GM18505 (cell line): ENCODE data around the gene DACT2.
"Not testable (repeated sequence)": the region's sequence is repeated elsewhere in the genome, so short reads cannot be mapped to it uniquely, and the experiment has no call there.

ENCODE experiments used
- ATAC-seq: cut with Tn5 transposase; IDR thresholded peaks from one replicate; pipeline ENCODE4 v1.9.1; 2021; ENCODE audit not compliant: unreplicated experiment
- POLR2A ChIP-seq: IDR thresholded peaks from 4 replicates; pipeline ENCODE4 v1.6.1; 2011; ENCODE audit warnings: borderline replicate concordance; ENCODE audit not compliant: insufficient read depth, insufficient read length; ENCODE audit errors: extremely low read depth

The DACT2 gene

DNA sequence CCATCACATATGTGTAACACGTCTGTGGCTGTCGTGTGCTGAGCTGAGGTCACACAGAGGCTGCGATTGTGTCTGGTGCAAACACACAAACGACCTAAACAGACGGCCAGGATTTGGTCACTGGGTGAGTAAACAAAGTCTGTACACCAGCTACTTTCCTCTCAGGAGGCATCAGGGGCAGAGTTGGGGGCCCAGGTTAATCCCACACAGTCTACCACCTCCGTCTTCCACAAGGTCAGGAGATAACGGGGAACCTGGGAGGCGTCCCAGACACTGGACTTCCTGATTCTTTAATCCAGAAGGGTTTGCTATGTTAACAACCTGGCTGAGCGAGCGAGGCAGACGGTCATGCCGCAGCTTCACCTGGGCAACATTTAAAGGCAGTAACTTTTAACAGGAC, 1.5 kb downstream of the DACT2 start:
- no peak for TF ChIP-seq POLR2A
- ATAC-seq: no peak

DNA sequence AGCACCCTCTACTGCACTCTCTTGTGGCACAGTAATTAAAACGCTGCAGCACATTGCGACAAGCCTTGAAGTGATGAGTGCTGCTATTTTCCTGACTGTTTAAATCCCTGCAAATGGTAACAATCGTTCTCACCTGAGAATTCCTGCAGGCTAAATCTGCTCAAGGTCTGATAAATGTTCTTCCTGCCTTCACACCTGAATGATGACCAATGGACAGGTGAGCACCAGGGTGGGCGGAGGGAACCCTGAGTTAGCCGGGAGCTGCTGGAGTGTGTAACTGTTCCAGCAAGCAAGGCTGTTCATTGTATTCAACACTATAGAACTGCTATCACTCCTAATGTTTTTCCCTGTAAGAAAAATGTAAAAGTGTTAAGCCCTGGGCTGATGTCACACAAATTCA, 4.0 kb downstream of the DACT2 start:
- no peak for TF ChIP-seq POLR2A
- ATAC-seq: no peak

DNA sequence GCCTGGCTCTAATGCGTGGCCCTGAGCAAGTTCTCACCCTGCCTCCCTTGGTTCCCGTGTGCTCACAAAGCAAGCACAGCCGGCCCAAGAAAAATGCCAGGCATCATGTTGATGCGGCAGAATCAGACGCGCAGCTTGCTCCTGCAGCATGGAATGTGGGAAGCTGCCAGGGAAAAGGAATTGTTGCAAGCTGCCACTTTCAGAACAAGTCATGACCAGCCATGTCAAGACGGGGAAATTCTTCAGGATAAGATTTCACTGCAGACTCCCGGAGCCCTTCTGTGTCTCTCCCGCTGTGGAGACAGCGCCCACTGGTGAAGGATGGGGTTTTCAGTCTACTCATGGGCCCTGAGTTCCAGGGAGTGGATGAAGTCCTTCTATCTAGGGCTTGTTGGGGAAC, 4.6 kb downstream of the DACT2 start:
- no peak for TF ChIP-seq POLR2A
- no peak for ATAC-seq

DNA sequence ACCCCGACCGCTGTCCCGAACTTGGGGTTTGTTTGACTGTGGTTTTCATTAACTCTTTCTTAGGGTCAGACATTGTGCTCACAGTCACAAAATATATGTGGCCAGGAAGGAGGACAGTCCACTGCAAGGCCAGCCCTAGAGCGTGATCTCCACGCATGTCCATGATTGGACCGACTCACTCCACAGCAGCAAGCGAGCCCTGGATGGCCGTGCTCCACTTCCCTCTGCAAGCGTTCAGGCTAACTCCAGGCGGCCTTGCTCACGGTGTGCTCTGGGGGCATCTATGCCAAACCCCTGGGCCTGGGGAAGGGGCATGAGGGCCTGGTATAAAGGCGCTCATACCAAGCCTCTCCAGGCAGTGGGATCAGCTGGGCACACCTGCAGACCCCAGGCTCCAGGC, 5.6 kb downstream of the DACT2 start:
- TF ChIP-seq POLR2A: no peak

DNA sequence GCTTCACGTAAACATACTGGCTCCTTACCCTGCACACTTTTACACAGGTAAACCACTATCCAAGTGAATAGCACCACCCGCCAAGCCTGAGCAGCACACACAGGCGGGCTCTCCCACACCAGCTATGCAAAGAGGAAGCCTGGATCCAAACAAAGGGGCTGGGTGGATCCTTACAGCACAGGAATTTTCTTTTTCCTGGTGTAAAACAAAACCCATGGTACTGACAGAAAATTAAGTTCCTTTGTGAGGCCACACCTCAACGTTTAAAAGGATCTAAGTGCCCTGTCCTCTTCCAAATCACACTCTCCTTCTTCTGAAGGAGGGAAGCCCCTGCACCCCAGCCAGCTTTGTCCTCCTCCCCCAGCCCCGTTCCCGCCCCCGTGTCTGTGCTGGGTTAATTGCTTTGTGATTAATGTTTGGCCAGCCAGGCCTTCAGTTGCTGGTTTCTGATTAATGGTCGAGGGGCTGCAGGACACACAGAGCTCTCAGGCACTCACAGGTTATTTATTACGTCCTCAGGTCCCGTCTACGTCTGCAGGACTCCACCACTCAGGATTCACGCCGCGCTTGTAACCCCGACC, 6.1 kb downstream of the DACT2 start:
- no peak for TF ChIP-seq POLR2A
- ATAC-seq: no peak

More for the DNA sequence above, 5.6 kb downstream of the DACT2 start:
- no peak for ATAC-seq

DNA sequence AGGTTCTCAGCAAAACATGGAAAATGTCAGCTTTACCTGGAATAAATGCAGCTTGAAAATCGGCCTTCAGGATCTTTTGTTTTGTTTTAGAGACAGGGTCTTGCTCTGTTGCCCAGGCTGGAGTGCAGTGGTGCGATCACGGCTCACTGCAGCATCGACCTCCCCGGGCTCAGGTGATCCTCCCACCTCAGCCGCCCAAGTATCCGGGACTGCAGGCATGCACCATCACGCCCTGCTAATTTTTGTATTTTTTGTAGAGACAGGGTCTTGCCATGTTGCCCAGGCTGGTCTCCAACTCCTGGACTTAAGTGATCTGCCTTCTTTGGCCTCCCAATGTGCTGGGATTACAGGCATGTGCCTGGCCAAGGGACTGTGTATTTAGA, 7.5 kb downstream of the DACT2 start:
- ATAC-seq: not testable (repeated sequence)

DNA sequence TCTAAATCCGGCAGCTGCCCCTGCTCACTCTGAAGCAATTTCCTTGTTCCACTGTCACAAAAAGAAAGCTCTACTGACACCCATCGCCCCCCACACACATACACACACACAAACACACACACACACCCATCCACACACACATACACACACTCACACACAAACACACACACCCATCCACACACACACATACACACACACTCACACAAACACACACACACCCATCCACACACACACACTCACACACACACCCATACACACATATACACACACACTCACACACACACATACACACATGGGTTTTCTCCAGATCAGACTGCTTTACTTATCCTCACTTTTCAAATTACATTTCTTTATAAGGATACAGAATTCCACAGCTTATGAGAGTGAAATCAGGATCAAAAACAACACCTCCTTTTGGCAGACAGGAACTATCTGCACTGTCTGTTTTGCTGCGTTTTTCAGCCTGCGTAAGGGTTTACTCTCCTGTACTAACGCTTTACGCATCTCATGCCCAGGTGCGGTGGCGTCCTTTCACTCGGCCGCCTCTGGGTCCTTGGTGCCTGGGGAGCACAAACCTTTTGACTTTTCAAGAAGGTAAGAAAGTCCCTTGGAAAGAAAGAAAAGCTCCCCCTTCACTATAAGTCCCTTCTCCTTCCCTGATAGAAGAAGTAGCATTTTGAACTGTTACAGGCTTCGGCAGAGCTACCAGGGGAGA, 8.0 kb downstream of the DACT2 start:
- ATAC-seq: no peak
- no peak for TF ChIP-seq POLR2A

DNA sequence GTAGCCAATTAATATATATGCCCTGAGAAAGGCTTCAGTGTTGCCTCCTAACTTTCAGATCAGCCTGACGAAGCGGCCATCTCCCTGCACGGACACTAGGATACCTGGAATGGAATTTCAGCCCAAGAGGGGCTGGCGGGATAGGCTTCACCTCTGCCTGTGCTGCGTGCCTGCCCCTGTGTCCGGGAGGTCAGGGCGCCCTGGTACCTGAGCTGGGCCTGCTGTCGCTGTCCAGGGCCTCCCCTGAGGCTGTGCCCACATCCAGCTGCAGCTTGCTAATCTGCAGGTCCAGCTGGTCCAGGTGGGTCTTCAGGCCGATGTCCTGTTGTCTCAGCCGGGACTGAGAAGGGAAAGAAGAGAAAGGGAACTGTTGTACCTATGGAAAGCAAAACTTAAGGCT, 8.6 kb downstream of the DACT2 start:
- no peak for ATAC-seq
- no peak for TF ChIP-seq POLR2A

DNA sequence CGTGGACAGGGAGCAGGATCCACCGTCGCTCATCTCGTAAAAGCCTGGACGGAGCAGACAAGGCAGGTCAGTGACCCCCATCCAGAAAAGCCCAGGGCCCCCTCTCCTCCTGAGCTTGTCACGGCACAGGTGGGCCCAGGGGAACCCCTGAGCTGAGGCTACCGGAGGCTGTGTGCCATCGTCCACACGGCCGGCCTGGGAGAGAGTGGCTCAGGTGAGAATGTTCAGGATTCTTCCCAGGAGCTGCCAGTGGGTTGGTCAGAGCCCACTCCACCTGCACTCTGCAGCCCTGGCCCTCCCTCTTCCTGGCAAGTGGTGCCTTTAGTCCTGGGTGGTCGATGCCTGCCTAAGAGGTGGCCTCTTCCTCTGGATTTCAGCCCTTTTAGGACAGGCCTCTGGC, 9.2 kb downstream of the DACT2 start:
- TF ChIP-seq POLR2A: no peak

DNA sequence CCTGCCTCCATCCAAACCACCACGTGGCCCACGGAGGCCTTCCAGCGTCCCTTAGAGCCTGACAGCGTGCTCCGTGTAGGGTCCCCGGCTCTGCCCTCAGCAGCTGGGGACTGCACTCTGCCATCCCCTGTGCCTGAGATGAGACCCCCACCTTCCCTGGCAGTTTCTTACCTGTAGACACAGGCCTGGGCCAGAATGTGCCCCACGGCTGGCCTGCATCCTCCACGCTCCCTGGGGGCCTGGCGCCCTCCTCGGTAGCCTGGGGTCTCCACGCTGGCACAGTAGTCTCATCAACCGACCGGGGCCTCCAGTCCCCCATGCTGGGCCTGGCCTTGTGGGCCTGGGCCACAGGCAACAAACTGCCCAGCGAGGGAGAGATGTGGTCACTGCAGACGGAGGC, 9.6 kb downstream of the DACT2 start:
- no peak for TF ChIP-seq POLR2A
- ATAC-seq: no peak

More for the DNA sequence above, 9.2 kb downstream of the DACT2 start:
- ATAC-seq: no peak

DNA sequence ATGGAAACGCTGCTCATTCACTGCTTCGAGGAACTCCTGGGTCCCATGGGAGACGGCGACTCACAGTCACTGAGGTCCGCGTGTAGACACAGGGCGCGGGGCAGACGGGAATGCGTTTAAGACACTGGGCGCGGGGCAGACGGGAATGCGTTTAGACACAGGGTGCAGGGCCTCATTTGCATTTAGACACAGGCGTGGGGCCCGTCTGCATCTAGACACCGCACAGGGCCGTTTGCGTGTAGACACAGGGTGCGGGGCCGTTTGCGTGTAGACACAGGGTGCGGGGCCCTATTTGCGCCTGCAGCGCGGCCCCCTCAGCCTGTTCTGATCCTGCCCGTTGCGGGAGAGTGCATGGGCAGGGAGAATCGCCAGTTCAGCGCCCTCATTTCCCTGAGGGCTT, 10.4 kb downstream of the DACT2 start:
- no peak for ATAC-seq
- no peak for TF ChIP-seq POLR2A

DNA sequence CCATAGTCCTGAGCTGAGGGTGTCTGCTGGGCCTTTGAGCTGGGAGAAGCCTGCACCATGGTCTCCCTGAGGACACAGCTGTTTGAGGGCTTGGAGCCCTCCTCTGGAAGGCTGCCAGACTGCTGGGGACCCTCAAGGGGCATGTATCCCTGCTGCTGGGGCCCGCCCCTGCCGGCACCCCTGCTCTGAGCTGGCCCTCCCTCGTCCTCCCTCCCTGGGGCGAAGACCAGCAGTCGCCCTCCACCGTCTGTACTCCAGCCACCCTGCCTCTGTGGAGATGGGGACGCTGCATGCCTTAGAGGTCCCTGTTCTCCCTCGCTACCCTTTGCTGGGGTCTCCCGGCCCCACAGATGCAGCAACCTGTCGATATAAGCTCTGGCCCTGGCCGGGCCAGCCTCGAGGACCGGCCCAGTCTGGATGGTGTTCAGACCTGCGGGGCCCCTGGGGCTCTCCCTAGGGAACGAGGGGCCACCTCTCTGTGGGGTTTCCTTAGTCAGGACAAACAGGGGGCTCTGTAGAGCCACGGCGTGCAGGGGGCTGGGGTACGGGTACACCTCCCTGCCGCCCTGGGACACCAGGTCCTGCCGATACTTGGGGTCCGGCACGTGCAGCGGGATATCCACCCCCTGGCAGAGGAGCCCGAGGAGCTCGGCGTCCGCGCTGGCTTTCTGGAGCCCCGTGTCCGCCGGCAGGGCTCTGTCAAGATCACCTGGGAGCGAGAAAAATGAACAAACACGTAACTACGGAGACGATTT, 11.0 kb downstream of the DACT2 start:
- no peak for TF ChIP-seq POLR2A
- no peak for ATAC-seq

DNA sequence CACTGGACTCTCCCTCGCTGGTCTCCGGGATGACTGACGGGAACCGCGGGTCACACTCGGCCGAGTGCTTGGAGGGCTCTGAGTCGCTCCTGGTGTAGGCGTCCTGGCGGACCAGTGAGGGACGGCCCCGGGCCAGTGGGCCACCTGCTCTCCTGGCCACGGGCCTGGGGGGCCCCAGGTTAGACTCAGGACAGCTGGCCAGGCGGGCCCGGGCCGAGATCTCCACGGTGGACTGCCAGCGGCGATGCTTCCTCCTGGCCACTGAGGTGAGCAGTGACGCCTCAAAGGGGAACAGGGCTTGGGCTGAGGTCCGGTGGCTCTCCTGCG, 11.9 kb downstream of the DACT2 start:
- no peak for TF ChIP-seq POLR2A
- ATAC-seq: no peak

DNA sequence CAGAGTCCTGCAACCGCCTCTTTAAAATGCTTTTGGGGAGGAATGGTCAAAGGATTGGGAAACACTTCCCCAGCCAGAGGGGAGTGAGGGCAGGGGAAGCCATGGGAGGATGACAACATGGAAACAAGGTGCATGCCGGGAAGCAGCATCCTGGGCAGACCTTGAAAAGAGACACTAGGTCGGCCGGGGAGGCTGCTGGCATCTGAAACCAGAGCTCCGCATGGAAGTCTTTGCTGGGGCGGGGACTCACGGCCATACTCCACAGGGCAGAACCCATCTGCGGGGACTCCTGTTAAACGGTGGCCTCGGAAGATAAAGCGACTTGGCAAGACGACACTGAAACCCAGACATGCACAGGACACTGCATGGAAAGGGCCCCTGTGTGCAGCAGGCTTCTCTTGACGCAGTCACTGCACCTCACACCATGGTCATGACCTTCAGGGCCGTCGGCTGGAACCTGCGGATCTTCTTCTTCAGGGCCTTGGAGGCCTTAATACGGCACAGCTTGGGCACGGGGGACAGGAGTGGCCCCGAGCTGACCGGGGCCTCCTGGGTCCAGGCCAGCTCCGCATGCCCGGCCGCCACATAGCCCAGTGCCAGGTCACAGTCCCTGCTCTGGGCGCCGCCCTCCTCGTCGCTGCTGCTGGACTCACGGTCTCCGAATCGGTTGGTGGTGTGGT, 12.4 kb downstream of the DACT2 start:
- TF ChIP-seq POLR2A: no peak
- no peak for ATAC-seq
